NCI-H2029 (cell line): ENCODE data around the gene ZNF830.
"Not testable (repeated sequence)": the region's sequence is repeated elsewhere in the genome, so short reads cannot be mapped to it uniquely, and the experiment has no call there.

Source experiments
- DNase-seq: peaks from one replicate; lab custom pipeline; 2025; lab: John Stamatoyannopoulos, UW

ZNF830 gene, protein sequence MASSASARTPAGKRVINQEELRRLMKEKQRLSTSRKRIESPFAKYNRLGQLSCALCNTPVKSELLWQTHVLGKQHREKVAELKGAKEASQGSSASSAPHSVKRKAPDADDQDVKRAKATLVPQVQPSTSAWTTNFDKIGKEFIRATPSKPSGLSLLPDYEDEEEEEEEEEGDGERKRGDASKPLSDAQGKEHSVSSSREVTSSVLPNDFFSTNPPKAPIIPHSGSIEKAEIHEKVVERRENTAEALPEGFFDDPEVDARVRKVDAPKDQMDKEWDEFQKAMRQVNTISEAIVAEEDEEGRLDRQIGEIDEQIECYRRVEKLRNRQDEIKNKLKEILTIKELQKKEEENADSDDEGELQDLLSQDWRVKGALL

GRCh38 chr17:34961093-34961911, at the start of gene ZNF830, which contains the start of gene CCT6B:
Gene ZNF830 (plus strand): TSS chr17:34961540. CDS start chr17:34961567, 27 bp downstream.
Gene CCT6B (minus strand): TSS chr17:34961460. CDS start chr17:34961393, 67 bp downstream.
- peak; percentile 89 for DNase-seq

DNA sequence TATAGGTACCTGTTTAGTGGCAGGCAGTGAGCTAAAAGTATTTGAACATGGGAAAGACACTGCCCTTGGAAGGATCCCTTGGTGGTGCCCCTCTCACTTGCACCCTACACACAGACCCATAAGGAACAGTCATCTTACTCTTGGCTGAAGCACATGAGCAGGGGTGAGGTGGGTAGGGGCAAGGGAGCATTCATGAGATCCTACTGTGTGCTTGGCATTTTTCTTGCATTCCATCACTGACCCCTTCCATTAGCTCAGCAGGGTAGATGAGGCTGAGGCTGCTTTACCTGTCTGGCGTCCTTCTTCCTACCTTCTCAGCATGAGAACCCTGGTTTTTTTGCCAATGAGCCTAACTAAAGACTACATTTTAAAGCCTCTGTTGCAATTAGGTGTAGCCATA, 48.3 kb upstream of the ZNF830 start:
- no peak for DNase-seq

- DNase-seq = no peak
Measured at GRCh38 chr17:34916120-34916519, 45.2 kb upstream of the ZNF830 start.

DNA sequence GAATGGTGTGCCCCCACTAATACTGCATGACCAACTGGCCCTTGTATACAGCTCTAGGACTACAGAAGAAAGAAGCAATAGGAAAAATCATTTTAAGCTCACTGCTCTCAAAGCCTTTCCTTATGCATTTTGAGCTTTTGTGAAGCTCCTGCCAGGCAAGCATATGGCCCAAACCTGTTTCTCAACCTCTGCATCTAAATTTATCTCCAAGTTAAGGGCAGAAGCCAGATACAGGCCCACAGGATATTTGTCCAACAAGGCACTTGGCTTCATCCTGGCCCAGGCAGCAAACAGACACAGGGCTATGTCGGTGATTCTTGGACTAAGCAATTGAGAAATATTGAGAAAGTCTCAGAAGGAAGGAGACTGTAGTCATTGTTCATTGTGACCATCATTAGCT, 44.0 kb upstream of the ZNF830 start:
- DNase-seq = no peak

DNA sequence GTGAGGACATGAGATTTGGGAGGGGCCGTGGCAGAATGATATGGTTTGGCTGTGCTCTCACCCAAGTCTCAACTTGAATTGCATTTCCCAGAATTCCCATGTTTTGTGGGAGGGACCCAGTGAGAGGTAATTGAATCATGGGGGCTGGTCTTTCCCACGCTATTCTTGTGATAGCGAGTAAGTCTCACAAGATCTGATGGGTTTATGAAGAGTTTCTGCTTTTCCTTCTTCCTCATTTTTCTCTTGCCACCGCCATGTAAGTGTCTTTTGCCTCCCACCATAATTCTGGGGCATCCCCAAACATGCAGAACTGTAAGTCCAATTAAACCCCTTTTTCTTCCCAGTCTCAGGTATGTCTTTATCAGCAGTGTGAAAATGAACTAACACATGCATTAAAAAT, 40.7 kb upstream of the ZNF830 start:
- no peak for DNase-seq

DNA sequence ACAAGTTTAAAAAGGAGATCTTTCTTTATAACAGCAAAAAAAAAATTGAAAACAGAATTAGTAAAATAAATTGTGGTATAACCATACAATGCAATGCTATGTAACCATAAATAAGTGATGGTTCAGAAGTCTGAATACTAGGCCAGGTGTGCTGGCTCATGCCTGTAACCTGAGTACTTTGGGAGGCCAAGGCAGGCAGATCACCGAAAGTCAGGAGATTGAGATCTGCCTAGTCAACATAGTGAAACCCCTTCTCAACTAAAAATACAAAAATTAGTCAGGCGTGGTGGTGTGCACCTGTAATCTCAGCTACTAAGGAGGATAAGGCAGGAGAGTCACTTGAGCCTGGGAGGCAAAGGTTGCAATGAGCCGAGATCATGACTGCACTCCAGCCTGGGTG, 34.7 kb upstream of the ZNF830 start:
- DNase-seq = no peak

- no peak for DNase-seq
Measured at GRCh38 chr17:34930283-34930682, 31.1 kb upstream of the ZNF830 start.

DNA sequence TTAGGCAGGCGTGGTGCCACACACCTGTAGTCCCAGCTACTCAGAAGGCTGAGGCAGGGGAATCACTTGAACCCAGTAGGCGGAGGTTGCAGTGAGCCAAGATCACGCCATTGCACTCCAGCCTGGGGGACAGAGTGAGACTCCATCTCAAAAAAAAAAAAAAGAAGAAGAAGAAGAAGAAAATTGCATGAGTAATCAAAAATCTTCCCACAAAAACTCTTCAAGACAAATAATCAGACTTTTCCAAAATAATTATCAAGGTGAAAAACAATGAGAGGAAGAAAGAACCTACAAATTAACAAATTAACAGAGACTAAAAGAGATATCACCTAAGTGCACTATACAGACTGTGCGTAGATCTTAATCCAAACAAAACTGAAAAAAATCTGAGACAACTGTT, 10.6 kb upstream of the ZNF830 start:
- not testable (repeated sequence) for DNase-seq

GRCh38 chr17:34958438-34958837, 2.9 kb upstream of the ZNF830 start:
- no peak for DNase-seq

GRCh38 chr17:34974179-34974578, 12.8 kb downstream of the ZNF830 start:
- DNase-seq = no peak

DNA sequence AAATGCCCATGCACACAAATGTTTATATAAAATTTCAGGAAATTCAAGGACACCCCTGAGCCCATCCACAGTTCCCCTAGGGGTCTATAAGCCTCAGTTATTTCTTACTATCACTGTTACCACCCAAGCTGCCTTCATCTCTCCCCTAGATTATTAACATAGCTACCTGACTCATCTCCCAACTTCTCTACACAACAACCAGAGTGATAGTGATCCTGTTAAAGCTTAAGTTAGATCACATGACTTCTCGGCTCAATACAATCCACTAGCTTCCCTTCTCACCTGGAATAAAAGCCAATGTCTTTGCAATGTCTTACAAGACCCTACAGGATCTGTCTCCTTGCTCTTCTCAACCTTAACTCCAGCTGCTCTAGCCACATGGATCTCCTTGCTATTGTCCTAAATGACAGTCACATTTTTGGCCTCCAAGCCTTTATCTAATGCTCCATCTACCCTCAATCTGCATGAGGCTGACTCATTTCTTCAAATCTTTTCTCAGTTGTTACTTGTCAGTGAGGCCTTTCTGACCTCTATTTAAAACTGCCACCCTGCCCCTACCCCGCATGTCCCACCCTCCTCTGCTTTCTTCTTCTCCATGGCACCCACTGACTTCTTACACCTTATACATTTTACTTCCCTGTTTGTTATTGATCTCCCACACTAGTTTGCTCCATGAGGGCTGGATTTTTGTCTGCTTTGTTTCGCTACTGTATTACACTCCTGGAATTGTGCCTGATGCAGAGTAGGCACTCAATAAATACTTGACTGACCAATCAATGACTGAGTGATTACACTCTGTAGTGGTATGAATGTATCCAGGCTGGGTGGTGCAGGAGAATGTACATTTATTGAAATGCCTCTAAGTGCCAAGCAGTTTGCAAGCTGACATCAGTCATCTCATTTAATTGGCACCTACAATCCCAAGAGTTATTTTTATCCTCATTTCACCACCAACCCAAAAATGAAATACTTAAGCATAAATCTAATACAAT, 13.8 kb downstream of the ZNF830 start:
- DNase-seq = no peak

GRCh38 chr17:34979153-34979552, 17.8 kb downstream of the ZNF830 start:
- no peak for DNase-seq

DNA sequence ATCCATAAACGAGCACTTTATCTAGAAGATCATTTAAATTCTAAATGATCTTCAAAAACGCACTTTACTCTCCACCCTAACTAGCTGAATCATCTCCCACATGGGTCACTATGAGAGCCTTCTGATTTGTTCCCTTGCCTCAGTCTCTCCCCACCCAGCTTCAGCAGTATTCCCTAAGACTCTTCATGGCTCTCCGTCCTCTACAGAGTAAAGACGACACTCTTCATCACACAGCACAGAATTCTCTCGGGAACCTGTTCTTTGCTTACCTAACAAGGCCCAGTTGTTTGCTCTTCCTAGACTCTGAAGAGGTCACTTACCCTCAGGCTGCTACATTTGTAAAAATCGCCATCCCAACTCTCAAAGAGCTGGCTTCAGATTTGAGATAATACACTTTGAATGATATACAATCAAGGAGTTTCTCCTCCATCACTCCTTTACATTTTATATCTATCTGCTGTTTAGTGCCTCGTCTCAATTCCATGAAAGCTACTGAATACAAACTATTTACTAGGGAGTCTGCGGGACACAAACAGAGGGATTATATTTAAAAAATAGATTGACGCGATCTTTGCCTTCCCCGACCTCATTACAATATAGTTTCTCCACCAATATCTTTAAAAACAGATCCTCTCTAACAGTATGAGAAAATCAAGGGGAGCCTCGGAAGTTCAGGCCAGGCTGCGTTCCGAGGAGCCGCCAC, 18.5 kb downstream of the ZNF830 start:
- no peak for DNase-seq

DNA sequence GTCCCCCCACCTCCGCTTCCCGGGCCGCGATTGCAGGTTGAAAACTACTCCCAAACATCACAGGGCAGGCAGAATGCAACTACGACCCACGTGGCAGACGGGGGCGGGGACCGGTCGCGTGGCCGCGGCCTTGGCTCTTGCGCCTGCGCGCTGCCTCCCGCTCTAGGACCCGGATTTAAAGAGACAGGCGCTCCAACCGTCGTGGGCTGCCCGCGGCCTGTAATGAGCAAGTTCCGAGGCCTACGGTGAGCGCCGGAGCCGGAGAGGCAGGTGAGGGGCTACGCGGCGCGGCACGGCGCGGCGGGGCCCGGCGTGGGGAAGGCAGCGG, 19.0 kb downstream of the ZNF830 start, which contains the start of gene LIG3:
Gene LIG3 (plus strand): TSS at position 160 of the 328 bp plus-strand sequence. CDS start 2,494 bp downstream, outside the sequence.
- peak; percentile 83 for DNase-seq

DNA sequence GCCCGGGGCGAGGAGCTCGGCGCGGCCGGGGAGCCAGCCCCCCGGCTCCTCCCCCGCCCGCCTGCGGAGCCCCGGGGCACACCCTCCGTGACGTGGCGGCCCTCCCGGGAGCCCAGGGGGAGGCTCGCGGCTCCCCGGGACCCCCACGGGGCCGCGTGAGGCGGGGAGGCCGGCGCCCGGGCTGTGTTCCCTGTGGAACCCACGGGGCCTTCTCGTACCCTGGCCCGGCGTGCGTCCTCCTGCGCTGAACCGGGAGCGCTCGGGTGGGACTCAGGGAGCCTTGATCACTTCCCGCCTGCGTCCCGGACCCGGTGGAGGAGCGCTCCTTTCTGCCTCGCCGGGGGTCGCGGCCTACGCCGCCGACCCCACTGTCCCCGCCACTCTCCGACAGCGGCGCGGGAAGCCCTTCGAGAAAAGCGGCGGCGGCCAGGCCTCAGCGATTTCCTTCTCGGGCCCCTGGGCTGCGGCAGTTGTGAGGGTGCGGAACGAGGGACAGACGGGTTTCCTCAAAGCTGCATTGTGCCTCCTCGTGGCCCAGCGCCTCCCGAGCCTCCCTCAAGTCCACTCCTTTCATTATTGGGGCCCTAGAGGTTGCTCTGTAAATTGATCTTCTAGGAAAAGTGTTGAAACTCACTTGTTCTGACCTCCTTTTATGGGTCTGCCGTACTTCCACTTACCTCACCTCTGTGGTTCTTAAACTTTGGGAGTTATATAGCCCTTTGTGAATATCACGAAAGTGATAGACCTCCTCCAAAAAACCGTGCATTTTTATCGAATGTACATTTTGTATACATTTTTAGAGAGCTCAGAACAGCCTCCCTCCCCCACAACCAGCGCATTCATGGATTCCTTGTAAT, 19.6 kb downstream of the ZNF830 start:
- DNase-seq = no peak

DNA sequence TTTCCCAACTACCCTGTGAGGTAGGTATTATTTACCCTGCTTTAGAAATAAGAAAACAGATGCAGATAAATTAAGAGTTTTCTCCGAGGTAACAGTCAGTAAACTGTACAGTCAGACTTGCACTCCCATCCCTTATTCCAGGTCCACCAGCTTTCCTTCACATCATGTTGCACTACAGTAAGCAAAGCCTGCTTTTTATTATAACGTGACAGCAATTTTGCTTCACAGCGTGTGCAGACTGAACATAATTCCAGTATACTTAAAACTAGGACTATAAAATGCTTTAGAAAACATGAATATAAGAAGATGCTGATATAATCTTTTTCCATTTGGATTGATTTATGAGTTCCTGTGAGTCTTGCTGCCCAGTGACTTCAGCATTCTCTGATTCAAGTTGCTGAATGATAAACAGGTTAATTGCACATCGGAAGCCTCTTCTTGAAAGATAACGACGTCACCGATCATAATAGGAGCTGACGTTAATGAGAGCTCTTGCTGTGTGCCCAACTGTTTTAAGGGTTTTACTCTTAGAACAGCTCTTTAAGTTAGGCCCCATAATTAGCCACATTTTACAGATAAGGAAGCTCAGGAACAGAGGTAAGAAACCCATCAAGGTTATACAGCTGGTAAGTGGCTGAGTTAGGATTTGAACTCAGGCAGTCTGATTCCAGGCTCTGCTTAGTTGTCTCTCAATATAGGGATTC, 20.4 kb downstream of the ZNF830 start:
- peak; percentile 30 for DNase-seq

DNA sequence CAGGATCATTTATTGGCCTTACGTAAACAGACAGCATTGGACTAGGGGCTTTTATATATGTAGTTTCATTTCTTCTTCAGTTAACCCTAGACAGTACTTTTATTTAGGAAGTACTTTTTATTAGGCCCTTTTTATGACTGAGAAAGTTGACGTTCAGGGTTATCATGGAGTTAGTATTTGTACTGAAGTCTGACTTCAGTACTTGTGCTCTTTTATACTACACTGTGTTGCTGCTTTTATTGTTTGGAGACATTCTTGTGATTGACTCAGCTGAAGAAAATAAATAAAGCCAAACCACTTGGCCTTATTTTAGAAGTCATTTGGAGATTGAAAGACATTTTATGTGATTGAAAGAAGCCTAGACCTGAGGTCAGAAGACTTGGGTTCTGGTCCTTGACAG, 25.9 kb downstream of the ZNF830 start:
- DNase-seq = no peak

DNA sequence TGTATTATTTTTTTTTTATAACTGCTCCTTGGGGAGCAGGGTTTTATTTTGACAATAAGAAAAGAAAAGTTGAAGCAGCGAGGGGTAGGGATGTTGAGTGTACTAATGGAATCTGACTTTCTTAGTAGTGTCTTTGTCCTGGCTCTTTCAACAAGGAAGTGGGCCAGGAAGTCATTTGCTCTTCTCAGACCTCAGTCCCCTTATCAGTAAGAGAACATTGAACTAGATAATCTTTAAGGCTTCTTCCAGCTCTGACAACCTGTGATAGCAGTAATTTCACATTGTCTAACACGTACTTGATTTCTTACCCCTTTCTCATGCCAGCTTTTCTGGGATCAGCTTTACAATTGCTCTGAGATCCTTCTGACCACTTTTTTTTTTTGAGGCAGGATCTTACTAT, 27.3 kb downstream of the ZNF830 start:
- no peak for DNase-seq

- DNase-seq = no peak
Measured at GRCh38 chr17:34989473-34989872, 28.1 kb downstream of the ZNF830 start.

GRCh38 chr17:34990921-34991365, 29.6 kb downstream of the ZNF830 start:
- DNase-seq = peak; percentile 70
